Small intestine (tissue), 7 donors: Measurements from ENCODE around the gene MAP3K10. TPM values are rescaled to one million over a fixed set of nuclear protein-coding genes. Genes with fewer than 3 reads are reported as not detected.

Source experiments
- DNase-seq, 2 donors: peaks; one replicate each; pipeline versions ENCODE4 v3.0.0 to v3.0.0-alpha.2; 2013
- FAIRE-seq: peaks from 2 replicates; lab custom pipeline; 2012; peaks lifted over from hg19 to GRCh38; lab: Jason Lieb, UNC
- H3K27ac ChIP-seq, 3 donors: one replicate each; pipeline ENCODE4 v1.5.1; 2013; ENCODE audit warnings: low read length in 2 of 3, mild to moderate bottlenecking in 2 of 3, control low read depth in 1 of 3, inconsistent platforms in 1 of 3, low read depth in 1 of 3, moderate library complexity in 1 of 3
- H3K27me3 ChIP-seq, 3 donors: one replicate each; pipeline ENCODE4 v1.6.1; 2013; ENCODE audit warnings: low read length in 3 of 3, inconsistent platforms in 1 of 3; ENCODE audit not compliant: control insufficient read depth in 3 of 3, insufficient read depth in 3 of 3
- H3K36me3 ChIP-seq, 3 donors: one replicate each; pipeline ENCODE4 v1.6.1; 2013; ENCODE audit warnings: low read length in 3 of 3, inconsistent platforms in 1 of 3, low read depth in 1 of 3, mild to moderate bottlenecking in 1 of 3, moderate library complexity in 1 of 3; ENCODE audit not compliant: control insufficient read depth in 3 of 3, insufficient read depth in 2 of 3
- H3K4me1 ChIP-seq, 3 donors: one replicate each; pipeline ENCODE4 v1.6.1; 2013; ENCODE audit warnings: low read length in 2 of 3, inconsistent platforms in 1 of 3, low read depth in 1 of 3, mild to moderate bottlenecking in 1 of 3, moderate library complexity in 1 of 3; ENCODE audit not compliant: control insufficient read depth in 3 of 3, insufficient read depth in 2 of 3
- H3K4me3 ChIP-seq, 3 donors: one replicate each; pipeline ENCODE4 v1.5.1; 2013; ENCODE audit warnings: low read length in 3 of 3, control low read depth in 1 of 3, inconsistent platforms in 1 of 3, low read depth in 1 of 3, mild to moderate bottlenecking in 1 of 3, moderate library complexity in 1 of 3
- H3K9me3 ChIP-seq, 2 donors: one replicate each; pipeline ENCODE4 v1.6.1; 2013; ENCODE audit warnings: low read depth in 1 of 2, low read length in 1 of 2; ENCODE audit not compliant: control insufficient read depth in 2 of 2, insufficient read depth in 1 of 2
- WGBS, 3 donors: extraction: QIAGEN DNeasy Blood & Tissue Kit; methylation state at CpG; one replicate each; pipeline ENCODE4 v1.1.7; 2013; 5-methylcytosine and 5-hydroxymethylcytosine counted together
- polyA plus RNA-seq, 4 donors: library from polyadenylated mRNA; stranded (reverse) in 3 of 4; unstranded in 1 of 4; fragments of 200-250 nt in 3 of 4; fragments of 120-200 nt in 1 of 4; gene quantifications; one replicate each; pipeline versions ENCODE4 v1.2.1 to v1.2.3, GENCODE V29; 2013
- donor health status: healthy with polysubstance abuse.
- donor health status: control.
- donor health status: control.
- donor health status: Bipolar disorder and iron deficiency.
- donor health status: healthy.

The MAP3K10 gene
- polyA plus RNA-seq, 4 donors = 5.4 to 9.7 (median 6.9) TPM

DNA sequence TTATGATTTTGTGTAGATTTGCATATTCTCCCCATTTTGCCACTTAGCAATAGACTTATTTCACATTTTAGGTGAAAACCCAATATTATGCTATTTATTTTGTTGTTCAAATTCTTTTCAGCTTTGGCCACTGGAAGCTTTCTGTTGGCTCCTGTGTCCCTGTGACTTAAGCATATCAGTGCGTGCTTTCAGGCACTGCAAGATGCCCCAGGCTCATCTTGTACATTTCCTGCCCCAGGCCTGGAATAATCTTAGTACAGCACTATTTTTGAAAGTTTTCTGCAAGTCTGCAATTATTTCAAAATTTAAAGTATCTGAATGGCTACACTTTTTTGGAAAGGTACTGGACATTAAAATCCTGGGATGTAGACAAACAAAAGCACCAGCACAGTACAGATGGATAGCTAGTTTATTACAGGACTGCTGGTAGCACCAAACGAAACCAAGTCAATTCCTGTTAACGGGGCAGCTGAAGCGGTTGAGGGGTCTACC is 38.7 kb downstream of the MAP3K10 start:
- 72 to 83% (median 76%) methylated on average over 4 of the region's 4 CpGs for WGBS, 3 donors
- FAIRE-seq = no peak

DNA sequence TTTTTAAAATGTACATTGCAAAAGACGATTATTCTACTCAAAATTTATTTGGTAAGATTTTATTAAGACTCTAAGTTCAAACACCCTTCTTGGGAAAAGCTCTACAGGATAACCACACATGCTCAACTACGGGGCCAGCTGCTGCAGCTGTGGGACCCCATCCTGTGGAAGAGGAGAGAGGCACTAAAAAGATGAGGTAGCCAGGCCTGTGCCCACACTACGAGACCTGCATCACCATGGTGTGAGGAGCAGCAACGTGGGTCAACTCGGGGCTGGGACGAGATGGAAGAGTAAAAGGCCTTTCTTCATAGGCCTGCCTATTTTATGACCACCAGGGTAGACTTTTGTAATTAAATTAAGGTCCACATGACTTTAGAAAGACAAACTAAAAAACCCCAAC is 39.8 kb downstream of the MAP3K10 start:
- FAIRE-seq = no peak
- peaks cover 0 to 2% of the 10 kb centered on the region in 2 donors for H3K9me3 ChIP-seq
- 83 to 88% (median 86%) methylated on average over 6 of the region's 6 CpGs for WGBS, 3 donors
- peaks cover 4 to 39% (median 17%) of the 10 kb centered on the region in 3 donors for H3K36me3 ChIP-seq
- no peak overlapping the region for H3K4me3 ChIP-seq
- peaks cover 3 to 14% (median 4%) of the 10 kb centered on the region in 3 donors for H3K27me3 ChIP-seq
- peak overlapping the region in 1 of 3 donors; percentile 82 for H3K27ac ChIP-seq
- H3K4me1 ChIP-seq = peaks cover 0 to 27% (median 0%) of the 10 kb centered on the region in 3 donors
- DNase-seq = no peak

More for the DNA sequence above, 38.7 kb downstream of the MAP3K10 start:
- peaks cover 0 to 2% of the 10 kb centered on the region in 2 donors for H3K9me3 ChIP-seq
- H3K4me3 ChIP-seq = no peak overlapping the region
- no peak overlapping the region for H3K27ac ChIP-seq
- DNase-seq = no peak
- peaks cover 3 to 23% (median 10%) of the 10 kb centered on the region in 3 donors for H3K27me3 ChIP-seq
- peaks cover 0 to 28% (median 9%) of the 10 kb centered on the region in 3 donors for H3K36me3 ChIP-seq
- H3K4me1 ChIP-seq = peaks cover 0 to 27% (median 0%) of the 10 kb centered on the region in 3 donors

DNA sequence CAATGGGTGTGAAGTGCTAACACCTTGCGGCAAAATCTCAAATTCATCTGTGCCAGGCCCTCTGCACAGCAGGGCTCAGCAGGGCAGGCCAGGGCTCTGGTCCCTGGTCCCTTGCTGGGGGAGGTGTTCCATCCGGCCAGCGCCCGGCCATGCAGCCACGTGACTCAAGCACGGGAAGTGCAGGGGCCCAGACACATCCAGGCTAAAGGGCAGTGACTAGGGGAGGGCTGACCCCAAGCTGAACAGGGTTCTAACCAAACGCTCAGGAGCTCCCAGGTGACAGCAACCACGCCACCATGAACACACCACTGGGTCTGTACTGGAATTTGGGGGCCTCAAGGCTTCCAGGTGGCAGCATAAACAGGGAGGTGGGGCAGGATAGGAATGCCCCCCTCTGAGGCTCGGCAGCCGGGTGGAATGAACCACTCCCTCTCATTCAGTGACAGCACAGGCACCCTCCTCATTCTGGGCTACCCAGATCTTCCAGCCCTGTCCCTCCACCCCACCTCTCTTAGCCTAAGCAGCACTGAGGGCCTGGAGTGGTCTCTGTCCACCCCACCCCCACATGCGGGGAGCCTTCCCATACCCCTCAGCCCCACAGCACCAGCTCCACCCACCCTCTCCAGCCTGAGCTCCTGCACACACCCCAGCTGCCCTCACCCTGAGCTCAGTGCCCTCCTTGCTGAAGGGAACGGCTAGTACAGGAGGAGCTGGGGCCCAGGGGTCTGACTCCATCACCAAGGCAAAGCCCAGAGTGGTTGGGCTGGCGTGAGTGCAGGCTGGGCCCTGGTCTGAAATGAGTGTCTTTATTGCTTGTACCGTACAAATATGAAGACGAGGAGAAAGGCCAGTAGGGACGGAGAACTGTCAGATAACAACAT is 40.6 kb downstream of the MAP3K10 start:
- Histone ChIP-seq H3K27me3 (peaks cover 0 to 7% (median under 1%) of the 10 kb centered on the region in 3 donors), H3K27ac (peak overlapping the region in 2 of 3 donors; percentile 19 to 82), H3K4me3 (no peak overlapping the region), H3K4me1 (peaks cover 0 to 21% (median 0%) of the 10 kb centered on the region in 3 donors), H3K9me3 (peaks cover 0 to 2% of the 10 kb centered on the region in 2 donors), H3K36me3 (peaks cover 5 to 46% (median 19%) of the 10 kb centered on the region in 3 donors)
- peak in 1 of 2 donors; percentile 79 for DNase-seq
- FAIRE-seq = no peak
- WGBS, 3 donors = 54 to 59% (median 54%) methylated on average over 16 of the region's 16 CpGs

DNA sequence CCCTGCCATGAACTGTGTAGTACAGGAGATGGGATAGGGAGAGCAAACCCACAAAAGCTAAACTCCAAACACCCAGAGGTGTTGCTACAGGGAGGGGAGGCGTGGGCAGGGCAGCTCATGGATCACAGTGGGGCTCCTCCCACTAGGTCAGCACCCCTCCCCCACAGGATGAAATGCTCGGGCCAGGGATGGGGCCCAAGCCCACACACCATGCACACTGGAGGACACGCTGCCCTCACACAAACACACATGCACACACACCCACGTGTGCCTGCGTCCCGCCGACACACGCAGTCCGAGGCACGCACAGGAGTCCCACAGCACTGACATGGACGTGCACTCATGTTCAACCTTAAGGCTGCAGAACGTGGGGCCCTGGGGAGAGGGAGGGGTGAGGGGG is 41.3 kb downstream of the MAP3K10 start:
- no peak for DNase-seq
- Histone ChIP-seq H3K9me3 (no peaks in the 10 kb centered on the region), H3K4me1 (peaks cover 0 to 19% (median 0%) of the 10 kb centered on the region in 3 donors), H3K27ac (peak overlapping the region in 1 of 3 donors; percentile 82), H3K4me3 (no peak overlapping the region), H3K36me3 (peaks cover 5 to 53% (median 19%) of the 10 kb centered on the region in 3 donors), H3K27me3 (no peaks in the 10 kb centered on the region)
- WGBS, 3 donors = 75 to 83% (median 83%) methylated on average over 12 of the region's 12 CpGs
- no peak for FAIRE-seq

DNA sequence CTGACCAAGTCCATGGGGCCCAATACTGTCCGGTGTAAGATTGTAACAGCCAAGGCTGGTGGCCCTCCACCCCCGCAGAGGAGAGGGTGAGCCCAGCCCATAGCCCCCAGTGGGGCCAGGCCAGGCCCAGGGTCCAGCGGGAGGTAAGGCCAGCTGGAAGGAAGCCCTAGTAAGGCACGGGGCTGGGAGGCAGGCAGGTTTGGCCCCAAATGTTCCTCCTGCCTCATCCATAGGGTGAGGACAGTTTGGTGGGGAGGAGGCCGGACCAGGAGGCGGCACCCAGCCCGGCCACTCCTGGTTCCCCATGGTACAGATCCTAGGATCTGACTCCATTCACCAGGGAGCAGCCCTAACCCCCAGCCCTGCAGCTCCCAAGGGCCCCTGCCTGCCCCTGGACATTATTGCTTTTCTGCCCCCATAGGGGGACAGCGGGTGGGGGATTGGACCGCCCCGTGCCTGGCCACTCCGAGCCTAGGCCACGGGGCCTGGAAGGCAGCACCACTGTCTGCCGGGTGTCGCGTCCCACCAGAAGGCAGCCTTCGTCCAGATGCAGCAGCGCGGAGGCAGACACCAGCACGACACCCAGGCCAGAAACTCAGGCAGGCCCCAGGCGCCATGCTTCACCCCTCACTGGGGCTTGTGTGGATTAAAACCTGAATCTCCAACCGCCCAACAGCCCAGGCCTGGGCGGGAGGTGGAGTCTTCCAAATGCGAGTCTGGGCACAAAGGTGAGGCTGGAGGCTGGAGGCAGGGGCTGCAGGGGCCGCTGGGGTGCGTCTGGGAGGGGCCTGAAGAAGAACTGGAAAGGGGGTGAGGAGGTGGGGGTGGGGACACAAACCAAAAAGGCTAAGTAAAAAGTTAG is 42.0 kb downstream of the MAP3K10 start:
- DNase-seq = no peak
- no peaks in the 10 kb centered on the region for H3K27me3 ChIP-seq
- no peak overlapping the region for H3K27ac ChIP-seq
- peaks cover 7 to 60% (median 19%) of the 10 kb centered on the region in 3 donors for H3K36me3 ChIP-seq
- whole genome bisulfite sequencing, 3 donors = 92 to 95% (median 94%) methylated on average over 23 to 25 of the region's 25 CpGs
- FAIRE-seq = no peak
- H3K4me3 ChIP-seq = no peak overlapping the region
- H3K4me1 ChIP-seq = peaks cover 0 to 19% (median 0%) of the 10 kb centered on the region in 3 donors
- H3K9me3 ChIP-seq = no peaks in the 10 kb centered on the region

DNA sequence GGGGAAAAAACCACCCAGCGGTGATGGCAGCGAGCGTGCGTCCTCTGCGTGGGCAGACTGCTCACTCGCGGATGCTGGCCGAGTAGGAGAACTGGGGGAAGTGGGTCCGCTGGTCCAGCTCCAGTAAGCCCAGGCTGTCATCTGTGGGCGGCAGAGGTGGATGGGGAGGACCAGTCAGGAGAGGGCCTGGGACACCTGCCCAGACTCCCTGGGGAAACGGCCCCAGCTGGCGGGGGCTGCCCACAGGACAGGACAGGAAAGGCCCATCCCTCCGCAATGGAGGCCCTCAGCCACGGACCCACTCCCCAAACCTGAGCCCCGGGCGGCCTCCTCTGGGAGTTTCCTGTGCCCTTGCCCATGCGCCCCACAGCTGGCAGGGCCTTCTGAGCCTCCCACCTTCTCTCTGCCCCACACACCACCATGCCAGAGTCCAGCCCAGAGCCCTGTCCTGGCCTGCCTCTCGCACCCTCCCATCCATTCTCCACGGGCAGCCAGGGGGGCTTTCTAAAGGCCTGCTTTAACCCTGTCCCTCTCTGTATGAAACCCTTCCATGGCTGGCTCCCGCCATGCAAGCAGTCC is 42.7 kb downstream of the MAP3K10 start:
- Histone ChIP-seq H3K27me3 (no peaks in the 10 kb centered on the region), H3K9me3 (no peaks in the 10 kb centered on the region), H3K4me1 (peaks cover 0 to 19% (median 0%) of the 10 kb centered on the region in 3 donors), H3K36me3 (peaks cover 7 to 67% (median 23%) of the 10 kb centered on the region in 3 donors), H3K27ac (no peak overlapping the region), H3K4me3 (no peak overlapping the region)
- no peak for FAIRE-seq
- WGBS, 3 donors = 91 to 94% (median 94%) methylated on average over 17 to 20 of the region's 20 CpGs
- DNase-seq = no peak

DNA sequence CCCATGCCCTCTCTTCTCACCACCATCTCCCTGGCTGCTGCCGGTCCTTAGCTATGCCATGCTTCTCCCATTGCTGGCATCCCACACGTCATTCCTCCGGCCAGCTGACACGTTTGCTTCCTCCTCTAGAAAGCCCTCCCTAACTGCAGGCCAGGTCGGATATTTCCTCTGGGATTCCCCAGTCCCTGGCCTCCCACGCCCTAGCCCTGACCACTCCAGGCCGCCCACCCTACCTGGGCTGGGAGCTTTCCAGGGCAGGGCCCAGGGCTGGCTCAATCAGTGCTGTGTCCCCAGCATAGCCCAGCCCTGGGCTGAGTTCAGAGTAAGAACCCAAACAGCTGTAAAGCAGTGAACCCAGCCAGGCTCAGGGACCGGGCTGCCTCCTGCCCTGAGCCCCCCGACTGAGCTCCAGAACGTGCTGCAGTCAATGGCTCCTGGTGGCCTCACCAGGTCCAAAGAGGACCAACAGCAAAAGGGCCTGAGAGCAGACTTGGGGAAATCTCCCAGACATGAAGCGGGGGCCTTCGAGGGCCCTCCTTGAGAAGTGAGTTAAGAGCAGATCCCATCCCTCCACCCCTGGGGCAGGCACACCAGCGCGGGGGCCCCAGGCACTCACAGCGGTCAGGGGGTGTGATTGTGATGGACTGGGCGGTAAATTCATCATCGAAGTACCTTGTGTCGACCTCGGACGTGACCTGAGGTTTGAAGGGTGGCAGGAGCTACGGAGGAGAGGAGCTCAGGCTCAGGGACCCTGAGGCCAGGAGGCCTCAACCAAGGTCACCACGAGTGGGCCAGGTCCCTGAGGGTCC is 43.4 kb downstream of the MAP3K10 start:
- H3K4me3 ChIP-seq = no peak overlapping the region
- peaks cover 7 to 74% (median 23%) of the 10 kb centered on the region in 3 donors for H3K36me3 ChIP-seq
- WGBS, 3 donors = 91 to 94% (median 92%) methylated on average over 21 to 22 of the region's 22 CpGs
- FAIRE-seq = no peak
- no peaks in the 10 kb centered on the region for H3K27me3 ChIP-seq
- no peak overlapping the region for H3K27ac ChIP-seq
- DNase-seq = no peak
- H3K4me1 ChIP-seq = peaks cover 0 to 19% (median 0%) of the 10 kb centered on the region in 3 donors
- no peaks in the 10 kb centered on the region for H3K9me3 ChIP-seq
